B cell (primary cell): ENCODE results near the gene CD68. TPM values are rescaled to one million over a fixed set of nuclear protein-coding genes. Genes with fewer than 3 reads are reported as not detected.

Experiments
- ATAC-seq: fragments of 200-7000 bp; cut with Tn5 transposase; one replicate; pipeline ENCODE4 v1.10.0; 2021; ENCODE audit warnings: low read depth, mild to moderate bottlenecking, moderate number of reproducible peaks, moderate library complexity
- CTCF ChIA-PET: fragments of 350-600 bp; sonication (Branson Sonifier 250); formaldehyde crosslinking; loops from one replicate; lab custom pipeline; 2021; ENCODE audit warnings: antibody characterized with exemption, inconsistent platforms; lab: Charles Lee
- POLR2A ChIA-PET: fragments of 350-600 bp; sonication (Branson Sonifier 250); formaldehyde crosslinking; loops from one replicate; lab custom pipeline; 2021; ENCODE audit warnings: antibody characterized with exemption; lab: Charles Lee
- DNase-seq: peaks from one replicate; pipeline ENCODE4 v3.0.0; 2013
- H2AFZ ChIP-seq: 2 replicates; pipeline ENCODE4 v1.6.1; 2012; ENCODE audit warnings: mild to moderate bottlenecking, low read depth, low read length; ENCODE audit not compliant: insufficient read depth, poor library complexity, severe bottlenecking
- H3K27ac ChIP-seq, 2 donors: 1 replicate in 1 of 2; 2 replicates in 1 of 2; pipeline ENCODE4 v1.5.1; 2012 to 2013; ENCODE audit warnings: low read length in 2 of 2, mild to moderate bottlenecking in 2 of 2, moderate library complexity in 1 of 2
- H3K27me3 ChIP-seq, 4 experiments: fragments of 200-600 bp in 1 of 4; sonication (generic) in 1 of 4; replicated peaks in 1 of 4; 1 replicate in 2 of 4; 2 replicates in 2 of 4; pipeline versions ENCODE4 v1.6.1 to v1.7.0; 2013 to 2016; ENCODE audit warnings: low read length in 3 of 4, mild to moderate bottlenecking in 2 of 4, mixed read lengths in 1 of 4, moderate library complexity in 1 of 4; ENCODE audit not compliant: insufficient read depth in 4 of 4, control insufficient read depth in 3 of 4; ENCODE audit errors: control extremely low read depth in 1 of 4
- H3K36me3 ChIP-seq, 2 experiments: replicated peaks in 1 of 2; 1 replicate in 1 of 2; 2 replicates in 1 of 2; pipeline versions ENCODE4 v1.6.1 to v1.7.1; 2013; ENCODE audit warnings: low read length in 1 of 2; ENCODE audit not compliant: insufficient read depth in 2 of 2, control insufficient read depth in 1 of 2; ENCODE audit errors: control extremely low read depth in 1 of 2, extremely low read depth in 1 of 2
- H3K4me1 ChIP-seq, 2 donors: fragments of 200-600 bp in 1 of 2; sonication (generic) in 1 of 2; 1 replicate in 1 of 2; 2 replicates in 1 of 2; pipeline versions ENCODE4 v1.5.1 to v1.6.1; 2013 to 2017; ENCODE audit warnings: low read length in 2 of 2; ENCODE audit not compliant: control insufficient read depth in 2 of 2, insufficient read depth in 2 of 2
- H3K4me2 ChIP-seq: replicated peaks from 2 replicates; pipeline ENCODE3; 2012; ENCODE audit warnings: mild to moderate bottlenecking, low read depth, low read length; ENCODE audit not compliant: poor library complexity, severe bottlenecking
- H3K4me3 ChIP-seq, 5 experiments: fragments of 200-600 bp in 1 of 5; sonication (generic) in 1 of 5; 1 replicate in 3 of 5; 2 replicates in 2 of 5; pipeline versions ENCODE4 v1.5.1 to v1.7.0; 2011 to 2016; ENCODE audit warnings: low read length in 4 of 5, mild to moderate bottlenecking in 4 of 5, low read depth in 2 of 5, control low read depth in 1 of 5, moderate library complexity in 1 of 5; ENCODE audit not compliant: insufficient read depth in 1 of 5; ENCODE audit errors: control extremely low read depth in 1 of 5, extremely low read depth in 1 of 5
- H3K79me2 ChIP-seq: fragments of 200-600 bp; sonication (generic); one replicate; pipeline ENCODE4 v1.6.0; 2016; ENCODE audit warnings: low read length; ENCODE audit not compliant: control insufficient read depth, insufficient read depth
- H3K9ac ChIP-seq: fragments of 200-600 bp; sonication (generic); 2 replicates; pipeline ENCODE4 v1.6.1; 2017; ENCODE audit warnings: mild to moderate bottlenecking, low read length, moderate library complexity
- H3K9me3 ChIP-seq, 3 donors: one replicate each; pipeline versions ENCODE4 v1.6.1 to v1.7.1; 2013; ENCODE audit warnings: low read length in 2 of 3; ENCODE audit not compliant: control insufficient read depth in 2 of 3, insufficient read depth in 1 of 3; ENCODE audit errors: control extremely low read depth in 1 of 3
- H4K20me1 ChIP-seq: 2 replicates; pipeline ENCODE4 v1.6.0; 2012; ENCODE audit warnings: mild to moderate bottlenecking, low read length; ENCODE audit not compliant: insufficient read depth, control insufficient read depth, poor library complexity, severe bottlenecking
- H3K27ac Mint-ChIP-seq: one replicate; pipeline ENCODE4 v1.8.0; 2021; ENCODE audit warnings: mixed read lengths
- H3K27me3 Mint-ChIP-seq: one replicate; pipeline ENCODE4 v1.8.0; 2021; ENCODE audit warnings: mixed read lengths
- H3K4me1 Mint-ChIP-seq: one replicate; pipeline ENCODE4 v1.8.0; 2021; ENCODE audit warnings: mixed read lengths
- H3K4me3 Mint-ChIP-seq: one replicate; pipeline ENCODE4 v1.8.0; 2021; ENCODE audit warnings: mixed read lengths
- H3K9me3 Mint-ChIP-seq: one replicate; pipeline ENCODE4 v1.8.0; 2022; ENCODE audit warnings: mixed read lengths; ENCODE audit not compliant: insufficient read depth
- EZH2 ChIP-seq: IDR thresholded peaks from 2 replicates; pipeline ENCODE4 v1.6.1; 2012; ENCODE audit warnings: borderline replicate concordance, low read depth, mild to moderate bottlenecking, moderate library complexity, low read length; ENCODE audit not compliant: insufficient read depth, poor library complexity, severe bottlenecking
- WGBS: methylation state at CpG from one replicate; pipeline ENCODE4 v1.1.5; 2013; ENCODE audit warnings: missing lambda C conversion rate; ENCODE audit not compliant: insufficient coverage; 5-methylcytosine and 5-hydroxymethylcytosine counted together
- intact Hi-C: fragments of 100-400 bp; cut with micrococcal nuclease; formaldehyde crosslinking; loops from one replicate; pipeline ENCODE4 v1.10.0; 2022
- polyA plus RNA-seq: library from polyadenylated mRNA; depleted of rRNA; stranded (reverse); fragments of >200 nt; gene quantifications from 2 replicates; pipeline ENCODE4 v1.2.3, GENCODE V29; 2012
- total RNA-seq, 2 donors: library from RNA; stranded (reverse); fragments of 120-200 nt in 1 of 2; gene quantifications; 1 replicate in 1 of 2; 2 replicates in 1 of 2; pipeline versions ENCODE4 v1.2.3 to v1.2.4, GENCODE V29; 2013 to 2022
- TF ChIP-seq, protein P1 (sequence below): fragments of 200-600 bp; IDR thresholded peaks from one replicate; pipeline ENCODE4 v1.8.0; 2022; ENCODE audit warnings: antibody characterized with exemption, mild to moderate bottlenecking

Gene CD68
- total and polyA plus RNA-seq, 2 donors (not counting 1 experiment from before 2014, with no cell fraction given), result 3.9 to 12.9 TPM

DNA sequence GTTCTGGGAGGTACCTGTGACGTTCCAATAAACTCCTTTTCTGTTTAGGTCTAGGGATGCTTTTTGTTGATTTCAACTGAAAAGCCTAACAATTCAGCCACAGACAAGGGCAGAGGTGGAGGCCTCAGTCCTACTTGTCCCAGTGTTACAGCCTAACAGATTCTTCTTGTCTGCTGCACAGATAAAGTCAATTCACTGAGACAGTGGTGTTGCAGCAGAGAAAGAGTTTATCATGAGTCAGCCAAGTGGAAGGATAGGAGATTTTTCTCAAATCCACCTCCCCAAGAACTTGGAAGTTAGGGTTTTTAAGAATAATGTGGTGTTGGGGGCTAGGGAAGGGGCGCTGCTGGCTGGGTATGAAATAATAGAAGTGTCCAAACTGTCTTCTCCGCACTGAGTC is 41.4 kb upstream of the CD68 start:
- H3K4me3 Mint-ChIP-seq, result no peak overlapping the region
- 100% methylated on average over 1 of the region's 3 CpGs for WGBS
- ChIA-PET CTCF (interaction anchor here (0.9 to 1.5 kb wide), 3 partner anchors 15 to 23 kb away, joined by 3 to 4 read pairs (median 3); no protein-coding TSS in a partner anchor), POLR2A (no interaction called here)
- no peaks in the 10 kb centered on the region for H3K4me1 Mint-ChIP-seq
- Histone ChIP-seq H3K9ac (no peak overlapping the region), H3K4me3 (no peak overlapping the region), H3K9me3 (peaks cover 0 to 15% (median 6%) of the 10 kb centered on the region in 3 donors), H3K4me1 (no peaks in the 10 kb centered on the region), H2AFZ (no peak overlapping the region), H4K20me1 (no peaks in the 10 kb centered on the region), H3K4me2 (no peak overlapping the region), H3K27me3 (no peaks in the 10 kb centered on the region), H3K27ac (no peak overlapping the region), H3K79me2 (no peaks in the 10 kb centered on the region), H3K36me3 (no peaks in the 10 kb centered on the region)
- H3K27me3 Mint-ChIP-seq, result no peaks in the 10 kb centered on the region
- H3K27ac Mint-ChIP-seq, result no peak overlapping the region
- no peaks in the 10 kb centered on the region for H3K9me3 Mint-ChIP-seq
- DNase-seq, result no peak
- intact Hi-C loops, result no loop called here
- no peak for ATAC-seq
- TF ChIP-seq, protein P1, sequence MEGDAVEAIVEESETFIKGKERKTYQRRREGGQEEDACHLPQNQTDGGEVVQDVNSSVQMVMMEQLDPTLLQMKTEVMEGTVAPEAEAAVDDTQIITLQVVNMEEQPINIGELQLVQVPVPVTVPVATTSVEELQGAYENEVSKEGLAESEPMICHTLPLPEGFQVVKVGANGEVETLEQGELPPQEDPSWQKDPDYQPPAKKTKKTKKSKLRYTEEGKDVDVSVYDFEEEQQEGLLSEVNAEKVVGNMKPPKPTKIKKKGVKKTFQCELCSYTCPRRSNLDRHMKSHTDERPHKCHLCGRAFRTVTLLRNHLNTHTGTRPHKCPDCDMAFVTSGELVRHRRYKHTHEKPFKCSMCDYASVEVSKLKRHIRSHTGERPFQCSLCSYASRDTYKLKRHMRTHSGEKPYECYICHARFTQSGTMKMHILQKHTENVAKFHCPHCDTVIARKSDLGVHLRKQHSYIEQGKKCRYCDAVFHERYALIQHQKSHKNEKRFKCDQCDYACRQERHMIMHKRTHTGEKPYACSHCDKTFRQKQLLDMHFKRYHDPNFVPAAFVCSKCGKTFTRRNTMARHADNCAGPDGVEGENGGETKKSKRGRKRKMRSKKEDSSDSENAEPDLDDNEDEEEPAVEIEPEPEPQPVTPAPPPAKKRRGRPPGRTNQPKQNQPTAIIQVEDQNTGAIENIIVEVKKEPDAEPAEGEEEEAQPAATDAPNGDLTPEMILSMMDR, result no peak
- no peak for TF ChIP-seq EZH2

DNA sequence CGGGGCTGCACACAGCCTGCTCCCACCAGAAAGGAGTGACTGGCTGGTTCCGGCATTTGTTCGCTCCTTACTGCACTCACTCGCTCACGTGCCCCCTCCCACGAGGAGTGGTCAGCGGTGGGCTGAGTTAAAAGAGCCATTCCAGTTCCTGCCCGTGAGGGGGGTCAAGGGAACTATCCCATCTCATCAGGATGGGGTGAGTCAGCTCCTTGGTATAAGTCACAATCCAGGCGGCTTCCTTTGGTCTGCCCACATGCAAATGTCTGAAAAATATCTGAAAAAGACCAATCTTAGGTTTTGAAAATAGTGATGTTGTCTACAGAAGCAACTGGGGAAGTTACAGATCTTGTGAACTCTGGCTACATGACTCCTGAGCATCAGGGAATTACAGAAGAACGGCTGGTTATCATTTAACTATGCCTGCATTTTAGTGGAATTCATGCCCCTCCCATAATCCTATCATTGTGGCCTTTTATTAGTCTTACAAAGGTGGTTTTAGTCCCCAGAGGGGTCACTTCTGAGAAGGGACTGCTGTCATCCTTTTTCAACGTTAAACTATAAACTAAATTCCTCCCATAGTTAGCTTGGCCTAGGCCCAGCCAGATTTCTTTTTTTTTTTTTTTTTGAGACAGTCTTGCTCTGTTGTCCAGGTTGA is 40.4 kb upstream of the CD68 start:
- Histone ChIP-seq H2AFZ (no peak overlapping the region), H3K79me2 (no peaks in the 10 kb centered on the region), H4K20me1 (no peaks in the 10 kb centered on the region), H3K27me3 (no peaks in the 10 kb centered on the region), H3K4me1 (no peaks in the 10 kb centered on the region), H3K4me3 (no peak overlapping the region), H3K9me3 (peaks cover 0 to 15% (median 6%) of the 10 kb centered on the region in 3 donors), H3K27ac (no peak overlapping the region), H3K4me2 (no peak overlapping the region), H3K36me3 (no peaks in the 10 kb centered on the region), H3K9ac (no peak overlapping the region)
- Mint-ChIP-seq H3K27me3 (no peaks in the 10 kb centered on the region), H3K27ac (no peak overlapping the region), H3K4me1 (no peaks in the 10 kb centered on the region), H3K9me3 (no peaks in the 10 kb centered on the region), H3K4me3 (no peak overlapping the region)
- POLR2A ChIA-PET, result no interaction called here
- no peak for ATAC-seq
- CTCF ChIA-PET, result interaction anchor here (1.3 to 1.5 kb wide), 2 partner anchors 17 to 22 kb away, joined by 4 to 5 read pairs; no protein-coding TSS in a partner anchor
- intact Hi-C loops, result no loop called here
- no peak for DNase-seq
- no peak for TF ChIP-seq EZH2
- TF ChIP-seq, protein P1, result no peak
- WGBS, result 86% methylated on average over 9 of the region's 11 CpGs
